ENCODE data around the gene SFMBT1. TPM values are rescaled to one million over a fixed set of nuclear protein-coding genes. Genes with fewer than 3 reads are reported as not detected.

Gene SFMBT1
- total and polyA plus RNA-seq, 9 of the 15 experiments (the other 6 are each of a cell fraction or from before 2014, with no cell fraction given), result 0.76 to 6.6 (median 3.6) TPM

DNA sequence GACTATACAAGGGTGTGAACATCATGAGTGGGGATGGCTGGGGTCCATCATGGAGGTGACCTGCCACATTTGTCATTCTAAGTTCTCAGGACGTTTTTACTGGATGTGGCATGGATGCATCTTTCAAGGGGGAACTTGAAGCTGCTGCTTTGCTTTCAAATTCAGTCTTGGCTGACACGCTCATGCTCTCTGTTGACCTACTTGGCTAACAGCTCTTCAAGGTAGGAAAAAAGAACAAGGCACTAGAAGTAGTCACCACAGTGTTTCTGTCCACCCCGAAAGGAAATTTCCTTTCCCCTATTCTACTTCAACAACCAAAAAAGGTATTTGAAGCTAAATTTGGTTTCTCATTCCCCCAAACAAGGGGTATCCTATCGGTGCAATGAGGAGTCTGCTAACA lies 163.5 kb downstream of the SFMBT1 start:
- Histone ChIP-seq H3K4me3 (no peak overlapping the region), H3K27me3 (ENCODE audit: control insufficient read depth in 2 of 2, insufficient read depth in 2 of 2, low read length in 2 of 2) (no peaks in the 10 kb centered on the region), H3K9me3 (replicated peaks; ENCODE audit: control insufficient read depth, insufficient read depth, low read depth, low read length) (no peaks in the 10 kb centered on the region), H2AFZ (ENCODE audit: low read depth, low read length) (no peak overlapping the region), H3K79me2 (ENCODE audit: control insufficient read depth, insufficient read depth, low read length) (no peaks in the 10 kb centered on the region), H3K36me3 (ENCODE audit: control insufficient read depth, insufficient read depth, low read length) (no peaks in the 10 kb centered on the region), H3K9ac (ENCODE audit: insufficient read depth in 1 of 2, low read depth in 2 of 2, low read length in 2 of 2) (no peak overlapping the region), H3K9me1 (ENCODE audit: control insufficient read depth, insufficient read depth, low read length) (no peaks in the 10 kb centered on the region), H4K20me1 (replicated peaks; ENCODE audit: control insufficient read depth, insufficient read depth, low read length) (no peaks in the 10 kb centered on the region), H3K27ac (ENCODE audit: extremely low read depth, low read depth, low read length) (no peak overlapping the region), H3K4me2 (ENCODE audit: insufficient read depth, low read length) (no peak overlapping the region), H3K4me1 (replicated peaks in 1 of 2; ENCODE audit: control insufficient read depth in 2 of 2, insufficient read depth in 2 of 2, low read length in 2 of 2) (peaks cover 0 to 6% of the 10 kb centered on the region in 2 experiments; a peak in 1 of 5 replicates)
- intact Hi-C loops (cut with micrococcal nuclease) (no loop called here), in situ Hi-C loops (cut with MboI) (no loop called here)
- TF ChIP-seq ZNF175 (CRISPR knock-in tag; IDR thresholded peaks at IDR 0.05; ENCODE audit: low read depth), result no peak
- TF ChIP-seq SMC3 (conservative IDR thresholded peaks at IDR 0.05; ENCODE audit: insufficient read depth, low read depth, low read length), result no peak
- TF ChIP-seq, protein P1, sequence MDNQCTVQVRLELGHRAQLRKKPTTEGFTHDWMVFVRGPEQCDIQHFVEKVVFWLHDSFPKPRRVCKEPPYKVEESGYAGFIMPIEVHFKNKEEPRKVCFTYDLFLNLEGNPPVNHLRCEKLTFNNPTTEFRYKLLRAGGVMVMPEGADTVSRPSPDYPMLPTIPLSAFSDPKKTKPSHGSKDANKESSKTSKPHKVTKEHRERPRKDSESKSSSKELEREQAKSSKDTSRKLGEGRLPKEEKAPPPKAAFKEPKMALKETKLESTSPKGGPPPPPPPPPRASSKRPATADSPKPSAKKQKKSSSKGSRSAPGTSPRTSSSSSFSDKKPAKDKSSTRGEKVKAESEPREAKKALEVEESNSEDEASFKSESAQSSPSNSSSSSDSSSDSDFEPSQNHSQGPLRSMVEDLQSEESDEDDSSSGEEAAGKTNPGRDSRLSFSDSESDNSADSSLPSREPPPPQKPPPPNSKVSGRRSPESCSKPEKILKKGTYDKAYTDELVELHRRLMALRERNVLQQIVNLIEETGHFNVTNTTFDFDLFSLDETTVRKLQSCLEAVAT (IDR thresholded peaks at IDR 0.05), result no peak
- TF ChIP-seq ILF3 (IDR thresholded peaks at IDR 0.05; ENCODE audit: borderline replicate concordance), result no peak
- no peak for TF ChIP-seq ZNF695 (CRISPR knock-in tag; IDR thresholded peaks at IDR 0.05)
- TF ChIP-seq HDAC1 (IDR thresholded peaks at IDR 0.05), result no peak
- TF ChIP-seq, protein P2, sequence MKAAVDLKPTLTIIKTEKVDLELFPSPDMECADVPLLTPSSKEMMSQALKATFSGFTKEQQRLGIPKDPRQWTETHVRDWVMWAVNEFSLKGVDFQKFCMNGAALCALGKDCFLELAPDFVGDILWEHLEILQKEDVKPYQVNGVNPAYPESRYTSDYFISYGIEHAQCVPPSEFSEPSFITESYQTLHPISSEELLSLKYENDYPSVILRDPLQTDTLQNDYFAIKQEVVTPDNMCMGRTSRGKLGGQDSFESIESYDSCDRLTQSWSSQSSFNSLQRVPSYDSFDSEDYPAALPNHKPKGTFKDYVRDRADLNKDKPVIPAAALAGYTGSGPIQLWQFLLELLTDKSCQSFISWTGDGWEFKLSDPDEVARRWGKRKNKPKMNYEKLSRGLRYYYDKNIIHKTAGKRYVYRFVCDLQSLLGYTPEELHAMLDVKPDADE (conservative IDR thresholded peaks at IDR 0.05; ENCODE audit: control insufficient read depth, low read depth, low read length), result no peak
- TF ChIP-seq NELFE (IDR thresholded peaks at IDR 0.05; ENCODE audit: insufficient read depth, insufficient read length), result no peak
- no peak for TF ChIP-seq HDAC2 (IDR thresholded peaks at IDR 0.05)
- TF ChIP-seq, protein P3, sequence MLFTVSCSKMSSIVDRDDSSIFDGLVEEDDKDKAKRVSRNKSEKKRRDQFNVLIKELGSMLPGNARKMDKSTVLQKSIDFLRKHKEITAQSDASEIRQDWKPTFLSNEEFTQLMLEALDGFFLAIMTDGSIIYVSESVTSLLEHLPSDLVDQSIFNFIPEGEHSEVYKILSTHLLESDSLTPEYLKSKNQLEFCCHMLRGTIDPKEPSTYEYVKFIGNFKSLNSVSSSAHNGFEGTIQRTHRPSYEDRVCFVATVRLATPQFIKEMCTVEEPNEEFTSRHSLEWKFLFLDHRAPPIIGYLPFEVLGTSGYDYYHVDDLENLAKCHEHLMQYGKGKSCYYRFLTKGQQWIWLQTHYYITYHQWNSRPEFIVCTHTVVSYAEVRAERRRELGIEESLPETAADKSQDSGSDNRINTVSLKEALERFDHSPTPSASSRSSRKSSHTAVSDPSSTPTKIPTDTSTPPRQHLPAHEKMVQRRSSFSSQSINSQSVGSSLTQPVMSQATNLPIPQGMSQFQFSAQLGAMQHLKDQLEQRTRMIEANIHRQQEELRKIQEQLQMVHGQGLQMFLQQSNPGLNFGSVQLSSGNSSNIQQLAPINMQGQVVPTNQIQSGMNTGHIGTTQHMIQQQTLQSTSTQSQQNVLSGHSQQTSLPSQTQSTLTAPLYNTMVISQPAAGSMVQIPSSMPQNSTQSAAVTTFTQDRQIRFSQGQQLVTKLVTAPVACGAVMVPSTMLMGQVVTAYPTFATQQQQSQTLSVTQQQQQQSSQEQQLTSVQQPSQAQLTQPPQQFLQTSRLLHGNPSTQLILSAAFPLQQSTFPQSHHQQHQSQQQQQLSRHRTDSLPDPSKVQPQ (CRISPR knock-in tag; IDR thresholded peaks at IDR 0.05; ENCODE audit: borderline replicate concordance), result no peak
- TF ChIP-seq CHD1 (IDR thresholded peaks at IDR 0.05; ENCODE audit: low read length), result no peak
- no peak for TF ChIP-seq TAF1 (IDR thresholded peaks at IDR 0.05; ENCODE audit: control insufficient read depth, extremely low read depth, insufficient read depth, low read length, severe bottlenecking)
- no peak for TF ChIP-seq ZNF766 (CRISPR knock-in tag; conservative IDR thresholded peaks at IDR 0.05)
- TF ChIP-seq, protein P4, sequence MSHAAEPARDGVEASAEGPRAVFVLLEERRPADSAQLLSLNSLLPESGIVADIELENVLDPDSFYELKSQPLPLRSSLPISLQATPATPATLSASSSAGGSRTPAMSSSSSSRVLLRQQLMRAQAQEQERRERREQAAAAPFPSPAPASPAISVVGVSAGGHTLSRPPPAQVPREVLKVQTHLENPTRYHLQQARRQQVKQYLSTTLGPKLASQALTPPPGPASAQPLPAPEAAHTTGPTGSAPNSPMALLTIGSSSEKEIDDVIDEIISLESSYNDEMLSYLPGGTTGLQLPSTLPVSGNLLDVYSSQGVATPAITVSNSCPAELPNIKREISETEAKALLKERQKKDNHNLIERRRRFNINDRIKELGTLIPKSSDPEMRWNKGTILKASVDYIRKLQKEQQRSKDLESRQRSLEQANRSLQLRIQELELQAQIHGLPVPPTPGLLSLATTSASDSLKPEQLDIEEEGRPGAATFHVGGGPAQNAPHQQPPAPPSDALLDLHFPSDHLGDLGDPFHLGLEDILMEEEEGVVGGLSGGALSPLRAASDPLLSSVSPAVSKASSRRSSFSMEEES (CRISPR knock-in tag; IDR thresholded peaks at IDR 0.05), result no peak
- TF ChIP-seq BCOR (IDR thresholded peaks at IDR 0.05), result no peak
- TF ChIP-seq, protein P5, sequence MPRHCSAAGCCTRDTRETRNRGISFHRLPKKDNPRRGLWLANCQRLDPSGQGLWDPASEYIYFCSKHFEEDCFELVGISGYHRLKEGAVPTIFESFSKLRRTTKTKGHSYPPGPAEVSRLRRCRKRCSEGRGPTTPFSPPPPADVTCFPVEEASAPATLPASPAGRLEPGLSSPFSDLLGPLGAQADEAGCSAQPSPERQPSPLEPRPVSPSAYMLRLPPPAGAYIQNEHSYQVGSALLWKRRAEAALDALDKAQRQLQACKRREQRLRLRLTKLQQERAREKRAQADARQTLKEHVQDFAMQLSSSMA (CRISPR knock-in tag; IDR thresholded peaks at IDR 0.05), result no peak
- no TSS peak for BruUV-seq (replicated peaks)
- ChIA-PET POLR2A (interaction anchor here (0.6 to 1.0 kb wide), 2 partner anchors 11 to 961 kb away, joined by 3 to 4 read pairs; no protein-coding TSS in a partner anchor), CTCF (ENCODE audit: low intra/inter-chr PET ratio) (no interaction called here)
- FAIRE-seq (no peak), DNase-seq (ENCODE audit: extremely low read depth in 1 of 4, low spot score in 3 of 4) (no peak), ATAC-seq (no peak)
- 59% methylated on average over 4 of the region's 4 CpGs for WGBS (ENCODE audit: insufficient coverage, low coverage, missing lambda C conversion rate)

Measured in K562 (cell line).